ENCODE measurements around the gene EFCAB11. TPM values are rescaled to one million over a fixed set of nuclear protein-coding genes. Genes with fewer than 3 reads are reported as not detected.

Gene EFCAB11
- polyA plus RNA-seq, 3 donors: 2.0 to 4.3 (median 2.1) TPM

DNA sequence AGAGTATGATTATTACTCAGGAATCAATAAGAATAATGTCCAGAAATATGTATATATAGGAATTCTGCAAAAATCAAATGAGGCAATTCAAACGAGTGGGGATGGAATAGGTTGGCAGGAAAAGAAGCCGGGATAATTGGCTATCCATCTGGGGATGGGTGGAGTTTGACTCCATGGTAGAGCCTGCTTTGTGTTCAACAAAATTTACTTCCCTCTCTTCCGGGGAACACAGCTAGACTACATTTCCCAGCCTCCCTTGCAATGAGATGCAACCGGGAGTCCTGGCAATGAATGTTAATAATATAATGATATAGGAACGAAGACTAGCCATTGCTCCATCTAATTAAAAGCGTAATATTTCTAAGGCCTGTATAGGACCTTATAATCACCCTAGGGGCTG lies 146.6 kb downstream of the EFCAB11 start:
- intact Hi-C loops (cut with micrococcal nuclease): no loop called here
- no peak overlapping the region for H3K9ac ChIP-seq (ENCODE audit: insufficient read depth, low read length, poor library complexity, severe bottlenecking)

DNA sequence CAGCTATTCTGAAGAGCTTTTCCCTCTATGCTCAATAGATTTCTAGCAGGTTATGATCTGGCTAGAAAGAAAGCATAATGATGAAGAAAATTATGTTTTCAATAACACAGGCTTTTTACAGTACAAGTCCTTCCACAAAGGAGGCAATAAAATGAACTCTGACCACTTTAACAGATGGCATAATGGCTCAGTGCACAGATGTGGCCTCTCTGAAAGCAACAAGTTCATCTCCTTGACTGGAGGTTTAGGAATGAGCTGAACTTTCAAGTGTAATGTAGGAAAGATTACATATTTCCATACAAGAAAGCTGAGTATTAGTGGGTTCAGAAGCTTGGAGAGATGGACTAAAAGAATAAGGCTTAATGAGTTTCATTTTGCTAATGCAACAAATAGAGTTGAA lies 147.4 kb downstream of the EFCAB11 start:
- Histone ChIP-seq H3K27ac (ENCODE audit: low read depth in 1 of 2, low read length in 2 of 2) (no peak overlapping the region), H3K9me3 (replicated peaks in 1 of 2; ENCODE audit: control insufficient read depth in 1 of 2, insufficient read depth in 1 of 2, low read length in 2 of 2) (no peaks in the 10 kb centered on the region)
- intact Hi-C loops (cut with micrococcal nuclease): no loop called here

More for the DNA sequence above, 146.6 kb downstream of the EFCAB11 start:
- no peaks in the 10 kb centered on the region for H3K9me3 ChIP-seq (replicated peaks in 1 of 2; ENCODE audit: control insufficient read depth in 1 of 2, insufficient read depth in 1 of 2, low read length in 2 of 2)
- H3K27me3 ChIP-seq (ENCODE audit: control insufficient read depth in 2 of 2, insufficient read depth in 2 of 2, low read length in 2 of 2): no peaks in the 10 kb centered on the region
- DNase-seq: no peak
- H3K27ac Mint-ChIP-seq: no peak overlapping the region
- no peaks in the 10 kb centered on the region for H4K20me1 ChIP-seq (ENCODE audit: insufficient read depth, low read length)
- no peaks in the 10 kb centered on the region for H3K4me1 Mint-ChIP-seq
- no peaks in the 10 kb centered on the region for H3K79me2 ChIP-seq (ENCODE audit: insufficient read depth, low read length)
- H2AFZ ChIP-seq (ENCODE audit: insufficient read depth, low read depth, low read length, poor library complexity, severe bottlenecking): no peak overlapping the region
- H3K36me3 Mint-ChIP-seq: no peaks in the 10 kb centered on the region
- H3K4me3 Mint-ChIP-seq: no peak overlapping the region
- H3K4me1 ChIP-seq (ENCODE audit: control insufficient read depth in 1 of 2, insufficient read depth in 2 of 2, low read length in 2 of 2): no peaks in the 10 kb centered on the region
- TF ChIP-seq, protein P1, sequence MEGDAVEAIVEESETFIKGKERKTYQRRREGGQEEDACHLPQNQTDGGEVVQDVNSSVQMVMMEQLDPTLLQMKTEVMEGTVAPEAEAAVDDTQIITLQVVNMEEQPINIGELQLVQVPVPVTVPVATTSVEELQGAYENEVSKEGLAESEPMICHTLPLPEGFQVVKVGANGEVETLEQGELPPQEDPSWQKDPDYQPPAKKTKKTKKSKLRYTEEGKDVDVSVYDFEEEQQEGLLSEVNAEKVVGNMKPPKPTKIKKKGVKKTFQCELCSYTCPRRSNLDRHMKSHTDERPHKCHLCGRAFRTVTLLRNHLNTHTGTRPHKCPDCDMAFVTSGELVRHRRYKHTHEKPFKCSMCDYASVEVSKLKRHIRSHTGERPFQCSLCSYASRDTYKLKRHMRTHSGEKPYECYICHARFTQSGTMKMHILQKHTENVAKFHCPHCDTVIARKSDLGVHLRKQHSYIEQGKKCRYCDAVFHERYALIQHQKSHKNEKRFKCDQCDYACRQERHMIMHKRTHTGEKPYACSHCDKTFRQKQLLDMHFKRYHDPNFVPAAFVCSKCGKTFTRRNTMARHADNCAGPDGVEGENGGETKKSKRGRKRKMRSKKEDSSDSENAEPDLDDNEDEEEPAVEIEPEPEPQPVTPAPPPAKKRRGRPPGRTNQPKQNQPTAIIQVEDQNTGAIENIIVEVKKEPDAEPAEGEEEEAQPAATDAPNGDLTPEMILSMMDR (IDR thresholded peaks at IDR 0.05): no peak
- H3K27me3 Mint-ChIP-seq (ENCODE audit: low read depth in 3 of 3): peaks cover 0 to 1% (median 0%) of the 10 kb centered on the region in 3 donors
- WGBS (ENCODE audit: insufficient coverage): no CpG with 5 or more reads among the region's 6 CpGs
- H3K36me3 ChIP-seq (replicated peaks in 1 of 2; ENCODE audit: control insufficient read depth in 1 of 2, insufficient read depth in 2 of 2, low read length in 2 of 2): no peaks in the 10 kb centered on the region
- peaks cover 0 to 1% (median 0%) of the 10 kb centered on the region in 7 donors for H3K9me3 Mint-ChIP-seq
- H3K4me3 ChIP-seq (replicated peaks in 1 of 3; ENCODE audit: low read depth in 2 of 3, low read length in 3 of 3): no peak overlapping the region
- no peak overlapping the region for H3K4me2 ChIP-seq (replicated peaks; ENCODE audit: extremely low read depth, low read length, poor library complexity, severe bottlenecking)
- H3K27ac ChIP-seq (ENCODE audit: low read depth in 1 of 2, low read length in 2 of 2): no peak overlapping the region

More for the DNA sequence above, 147.4 kb downstream of the EFCAB11 start:
- H3K27me3 Mint-ChIP-seq (ENCODE audit: low read depth in 3 of 3): peaks cover 0 to 1% (median 0%) of the 10 kb centered on the region in 3 donors
- TF ChIP-seq, protein P1 (IDR thresholded peaks at IDR 0.05): no peak
- H3K79me2 ChIP-seq (ENCODE audit: insufficient read depth, low read length): no peaks in the 10 kb centered on the region
- H3K9me3 Mint-ChIP-seq: peaks cover 0 to 1% (median 0%) of the 10 kb centered on the region in 7 donors
- H3K4me1 ChIP-seq (ENCODE audit: control insufficient read depth in 1 of 2, insufficient read depth in 2 of 2, low read length in 2 of 2): no peaks in the 10 kb centered on the region
- H3K36me3 ChIP-seq (replicated peaks in 1 of 2; ENCODE audit: control insufficient read depth in 1 of 2, insufficient read depth in 2 of 2, low read length in 2 of 2): no peaks in the 10 kb centered on the region
- H3K36me3 Mint-ChIP-seq: no peaks in the 10 kb centered on the region
- H3K4me1 Mint-ChIP-seq: no peaks in the 10 kb centered on the region
- H2AFZ ChIP-seq (ENCODE audit: insufficient read depth, low read depth, low read length, poor library complexity, severe bottlenecking): no peak overlapping the region
- no peak overlapping the region for H3K4me3 Mint-ChIP-seq
- H3K27me3 ChIP-seq (ENCODE audit: control insufficient read depth in 2 of 2, insufficient read depth in 2 of 2, low read length in 2 of 2): no peaks in the 10 kb centered on the region
- H4K20me1 ChIP-seq (ENCODE audit: insufficient read depth, low read length): no peaks in the 10 kb centered on the region
- H3K9ac ChIP-seq (ENCODE audit: insufficient read depth, low read length, poor library complexity, severe bottlenecking): no peak overlapping the region
- no peak overlapping the region for H3K4me3 ChIP-seq (replicated peaks in 1 of 3; ENCODE audit: low read depth in 2 of 3, low read length in 3 of 3)
- H3K4me2 ChIP-seq (replicated peaks; ENCODE audit: extremely low read depth, low read length, poor library complexity, severe bottlenecking): no peak overlapping the region
- DNase-seq: no peak
- H3K27ac Mint-ChIP-seq: no peak overlapping the region
